ENCODE results near the gene AOPEP. TPM values are rescaled to one million over a fixed set of nuclear protein-coding genes. Genes with fewer than 3 reads are reported as not detected.
A peak's percentile ranks its signal among the peaks of the same experiment; 100 is the strongest.

The AOPEP gene
- total RNA-seq, 2 donors from 2014 or later, result 81.5 to 224 TPM

DNA sequence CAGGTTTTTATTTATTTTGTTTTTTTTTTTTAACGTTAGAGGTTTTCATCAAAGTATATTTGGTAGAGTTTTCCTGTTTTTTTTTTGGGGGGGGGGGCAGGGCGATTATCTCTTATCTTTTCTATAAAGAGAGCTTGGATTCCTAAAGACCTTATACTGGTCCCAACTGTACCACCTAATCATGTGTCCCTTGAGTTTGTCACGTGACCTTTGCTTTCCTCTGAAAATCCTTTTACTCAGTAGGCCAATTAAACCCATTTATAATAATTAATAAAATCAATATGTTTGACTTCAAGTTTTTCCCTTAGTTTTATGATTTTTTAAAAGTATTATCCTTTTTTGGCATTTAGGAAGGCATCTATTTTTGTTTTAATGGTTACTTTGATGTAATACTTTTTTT, 286.4 kb downstream of the AOPEP start:
- Histone ChIP-seq H3K36me3 (replicated peaks in 1 of 2; ENCODE audit: insufficient read depth in 1 of 2, low read depth in 2 of 2) (peaks cover 0 to 3% of the 10 kb centered on the region in 2 donors), H3K9me3 (no peaks in the 10 kb centered on the region), H3K4me3 (no peak overlapping the region), H3K4me1 (peaks cover 68% of the 10 kb centered on the region), H3K27ac (peak overlapping the region in 1 of 4 donors; percentile 61), H3K27me3 (no peaks in the 10 kb centered on the region)
- TF ChIP-seq, protein P1, sequence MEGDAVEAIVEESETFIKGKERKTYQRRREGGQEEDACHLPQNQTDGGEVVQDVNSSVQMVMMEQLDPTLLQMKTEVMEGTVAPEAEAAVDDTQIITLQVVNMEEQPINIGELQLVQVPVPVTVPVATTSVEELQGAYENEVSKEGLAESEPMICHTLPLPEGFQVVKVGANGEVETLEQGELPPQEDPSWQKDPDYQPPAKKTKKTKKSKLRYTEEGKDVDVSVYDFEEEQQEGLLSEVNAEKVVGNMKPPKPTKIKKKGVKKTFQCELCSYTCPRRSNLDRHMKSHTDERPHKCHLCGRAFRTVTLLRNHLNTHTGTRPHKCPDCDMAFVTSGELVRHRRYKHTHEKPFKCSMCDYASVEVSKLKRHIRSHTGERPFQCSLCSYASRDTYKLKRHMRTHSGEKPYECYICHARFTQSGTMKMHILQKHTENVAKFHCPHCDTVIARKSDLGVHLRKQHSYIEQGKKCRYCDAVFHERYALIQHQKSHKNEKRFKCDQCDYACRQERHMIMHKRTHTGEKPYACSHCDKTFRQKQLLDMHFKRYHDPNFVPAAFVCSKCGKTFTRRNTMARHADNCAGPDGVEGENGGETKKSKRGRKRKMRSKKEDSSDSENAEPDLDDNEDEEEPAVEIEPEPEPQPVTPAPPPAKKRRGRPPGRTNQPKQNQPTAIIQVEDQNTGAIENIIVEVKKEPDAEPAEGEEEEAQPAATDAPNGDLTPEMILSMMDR (IDR thresholded peaks at IDR 0.05), result no peak
- no peak for TF ChIP-seq POLR2A (IDR thresholded peaks at IDR 0.05)
- intact Hi-C loops (cut with DNase I), result no loop called here
- WGBS, 2 donors, result 45 to 51% methylated on average over 3 of the region's 3 CpGs
- ATAC-seq, result no peak
- no peak for DNase-seq

DNA sequence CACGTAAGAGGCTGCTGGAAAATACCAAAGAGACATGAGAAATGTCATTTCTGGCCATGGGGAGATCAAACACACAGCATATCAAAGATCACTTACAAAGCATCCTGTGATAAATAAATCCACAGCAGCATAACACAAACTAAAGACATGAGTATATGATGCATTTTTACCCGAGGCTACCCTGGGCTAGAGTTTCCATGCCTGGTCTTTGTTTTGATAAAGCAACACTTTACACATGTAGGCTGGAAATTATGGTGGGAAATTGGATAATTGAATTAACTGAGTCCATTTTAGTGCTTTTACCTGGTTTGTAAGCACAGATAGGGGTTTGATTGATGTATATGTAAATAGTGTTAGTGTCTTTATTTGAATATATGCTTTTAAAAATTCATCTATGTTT, 288.4 kb downstream of the AOPEP start:
- 59 to 65% methylated on average over 2 of the region's 2 CpGs for WGBS, 2 donors
- H3K9me3 ChIP-seq, result no peaks in the 10 kb centered on the region
- H3K4me1 ChIP-seq, result peaks cover 76% of the 10 kb centered on the region
- no peak for ATAC-seq
- H3K27ac ChIP-seq, result peak overlapping the region in 3 of 4 donors; percentile 12 to 61 (median 17)
- no peak for DNase-seq
- no peaks in the 10 kb centered on the region for H3K27me3 ChIP-seq
- peaks cover 0 to 6% of the 10 kb centered on the region in 2 donors for H3K36me3 ChIP-seq (replicated peaks in 1 of 2; ENCODE audit: insufficient read depth in 1 of 2, low read depth in 2 of 2)
- intact Hi-C loops (cut with DNase I), result no loop called here
- H3K4me3 ChIP-seq, result no peak overlapping the region
- TF ChIP-seq, protein P1 (IDR thresholded peaks at IDR 0.05), result no peak

DNA sequence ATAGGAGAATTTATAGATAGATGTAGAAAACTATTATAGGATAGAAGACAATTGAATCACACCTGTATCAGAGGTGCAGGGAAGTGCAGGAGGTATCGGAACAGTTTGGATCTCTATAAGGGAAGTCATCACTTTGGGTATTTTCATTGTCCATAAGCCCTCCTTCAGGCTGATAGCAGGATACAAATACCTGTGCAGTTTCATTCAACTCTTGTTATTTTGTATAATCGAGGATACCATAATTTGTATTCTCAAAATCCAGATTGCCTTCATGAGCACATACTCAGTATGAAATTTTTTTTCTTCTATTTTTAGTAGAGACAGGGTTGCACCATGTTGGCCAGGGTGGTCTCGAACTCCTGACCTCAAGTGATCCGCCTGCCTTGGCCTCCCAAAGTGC, 289.1 kb downstream of the AOPEP start:
- no peaks in the 10 kb centered on the region for H3K27me3 ChIP-seq

DNA sequence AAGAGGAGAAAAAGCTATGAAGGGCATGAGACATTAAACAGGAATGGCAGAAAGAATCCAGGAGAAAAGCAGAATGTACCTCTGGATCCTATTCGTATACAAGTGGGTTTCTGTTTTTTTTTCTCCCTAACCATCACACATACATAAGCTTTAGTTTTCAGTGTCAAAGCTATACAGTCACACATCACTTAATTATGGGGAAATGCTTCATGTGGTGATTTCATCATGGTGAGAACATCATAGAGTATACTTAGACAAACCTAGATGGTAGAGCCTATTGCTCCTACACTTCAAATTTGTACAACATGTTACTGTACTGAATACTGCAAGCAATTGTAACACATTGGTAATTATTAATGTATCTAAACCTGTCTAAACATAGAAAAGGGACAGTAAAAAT, 290.6 kb downstream of the AOPEP start:
- Histone ChIP-seq H3K9me3 (no peaks in the 10 kb centered on the region), H3K27ac (peak overlapping the region in 3 of 4 donors; percentile 89 to 96 (median 95)), H3K4me3 (no peak overlapping the region), H3K36me3 (replicated peaks in 1 of 2; ENCODE audit: insufficient read depth in 1 of 2, low read depth in 2 of 2) (peaks cover 0 to 8% of the 10 kb centered on the region in 2 donors), H3K4me1 (peaks cover 80% of the 10 kb centered on the region), H3K27me3 (no peaks in the 10 kb centered on the region)
- WGBS, 2 donors, result 70 to 85% methylated on average over 1 of the region's 1 CpG
- intact Hi-C loops (cut with DNase I), result no loop called here
- ATAC-seq (no peak), DNase-seq (no peak)
- TF ChIP-seq, protein P1 (IDR thresholded peaks at IDR 0.05), result no peak
- no peak for TF ChIP-seq POLR2A (IDR thresholded peaks at IDR 0.05)

More for the DNA sequence above, 289.1 kb downstream of the AOPEP start:
- ATAC-seq (no peak), DNase-seq (no peak)
- no peak overlapping the region for H3K4me3 ChIP-seq
- TF ChIP-seq, protein P1 (IDR thresholded peaks at IDR 0.05), result no peak
- no peak for TF ChIP-seq POLR2A (IDR thresholded peaks at IDR 0.05)
- intact Hi-C loops (cut with DNase I), result no loop called here
- H3K4me1 ChIP-seq, result peaks cover 78% of the 10 kb centered on the region
- 93 to 97% methylated on average over 4 of the region's 4 CpGs for WGBS, 2 donors
- H3K27ac ChIP-seq, result peak overlapping the region in 1 of 4 donors; percentile 89
- peaks cover 0 to 8% of the 10 kb centered on the region in 2 donors for H3K36me3 ChIP-seq (replicated peaks in 1 of 2; ENCODE audit: insufficient read depth in 1 of 2, low read depth in 2 of 2)
- H3K9me3 ChIP-seq, result no peaks in the 10 kb centered on the region

- TF ChIP-seq, protein P1 (IDR thresholded peaks at IDR 0.05), result no peak
- no peak for TF ChIP-seq POLR2A (IDR thresholded peaks at IDR 0.05)
- peak overlapping the region in 3 of 4 donors; percentile 89 to 96 (median 95) for H3K27ac ChIP-seq
- ATAC-seq (no peak), DNase-seq (no peak)
- H3K27me3 ChIP-seq, result no peaks in the 10 kb centered on the region
- WGBS, 2 donors, result 94 to 100% methylated on average over 2 of the region's 2 CpGs
- peaks cover 0 to 8% of the 10 kb centered on the region in 2 donors for H3K36me3 ChIP-seq (replicated peaks in 1 of 2; ENCODE audit: insufficient read depth in 1 of 2, low read depth in 2 of 2)
- H3K4me3 ChIP-seq, result no peak overlapping the region
- H3K9me3 ChIP-seq, result no peaks in the 10 kb centered on the region
- intact Hi-C loops (cut with DNase I), result no loop called here
- peaks cover 80% of the 10 kb centered on the region for H3K4me1 ChIP-seq
Observed at GRCh38 chr9:95017661-95018060, 291.2 kb downstream of the AOPEP start.
